HG02870 (cell line): Measurements from ENCODE around the gene RSPH9.
A peak's percentile ranks its signal among the peaks of the same experiment; 100 is the strongest.

ENCODE experiments used
- ATAC-seq: cut with Tn5 transposase; IDR thresholded peaks from one replicate; pipeline ENCODE4 v1.9.1; 2021; ENCODE audit warnings: mild to moderate bottlenecking, moderate library complexity; ENCODE audit not compliant: unreplicated experiment

RSPH9 gene

DNA sequence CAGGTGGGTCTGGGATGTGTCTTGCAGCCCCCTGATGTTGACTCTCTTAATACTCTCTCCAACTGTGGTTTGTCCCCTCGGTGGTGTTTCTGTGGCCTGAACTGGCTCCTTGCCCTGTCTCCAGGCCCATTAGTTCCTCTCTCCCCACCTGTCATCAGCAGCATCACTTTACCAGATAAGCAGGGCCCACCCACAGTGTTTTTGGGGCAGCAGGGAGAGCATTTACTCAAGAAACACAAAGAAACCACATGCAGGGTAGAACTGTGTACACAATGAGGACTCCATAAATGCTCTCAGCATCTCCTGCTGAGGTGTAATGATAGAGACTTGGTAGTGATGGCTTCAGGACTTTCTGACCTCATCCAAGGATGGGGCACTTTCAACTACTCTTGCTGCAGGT, 62.9 kb downstream of the RSPH9 start:
- no peak for ATAC-seq

DNA sequence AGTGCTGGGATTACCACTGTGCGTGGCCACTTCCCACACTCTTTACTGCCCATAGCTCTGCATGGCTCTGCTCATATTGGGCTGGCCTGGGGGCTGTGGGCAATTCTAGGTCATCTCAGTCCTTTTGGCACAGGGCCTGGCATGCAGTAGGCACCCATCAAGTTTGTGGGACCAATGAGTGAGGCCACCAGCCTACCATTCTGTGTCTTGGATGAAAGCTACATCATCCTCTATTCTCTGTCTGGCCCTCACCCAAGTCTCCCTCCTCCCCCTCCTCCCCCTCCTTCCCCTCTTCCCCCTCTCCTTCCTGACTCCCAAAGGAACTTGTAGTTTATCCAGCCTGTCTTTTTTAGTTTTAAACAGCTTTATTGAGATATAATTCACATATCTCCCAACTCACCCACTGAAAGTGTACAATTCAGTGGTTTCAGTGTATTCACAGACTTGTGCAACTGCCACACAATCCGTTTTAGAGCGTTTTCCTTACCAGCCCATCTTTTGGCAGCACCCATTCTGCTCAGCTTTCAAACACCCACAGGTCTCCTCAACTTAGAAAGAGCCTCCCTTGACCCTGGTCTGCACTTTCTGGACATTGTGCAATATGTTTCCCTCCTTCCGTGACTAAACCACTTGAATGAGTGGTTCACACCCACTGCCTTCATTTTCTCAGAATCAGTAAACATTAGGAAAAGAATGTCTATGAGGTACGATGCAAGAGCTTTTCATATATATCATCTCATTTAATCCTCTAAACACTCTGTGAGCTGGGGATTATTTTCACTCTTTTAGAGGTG, 64.2 kb downstream of the RSPH9 start:
- no peak for ATAC-seq

DNA sequence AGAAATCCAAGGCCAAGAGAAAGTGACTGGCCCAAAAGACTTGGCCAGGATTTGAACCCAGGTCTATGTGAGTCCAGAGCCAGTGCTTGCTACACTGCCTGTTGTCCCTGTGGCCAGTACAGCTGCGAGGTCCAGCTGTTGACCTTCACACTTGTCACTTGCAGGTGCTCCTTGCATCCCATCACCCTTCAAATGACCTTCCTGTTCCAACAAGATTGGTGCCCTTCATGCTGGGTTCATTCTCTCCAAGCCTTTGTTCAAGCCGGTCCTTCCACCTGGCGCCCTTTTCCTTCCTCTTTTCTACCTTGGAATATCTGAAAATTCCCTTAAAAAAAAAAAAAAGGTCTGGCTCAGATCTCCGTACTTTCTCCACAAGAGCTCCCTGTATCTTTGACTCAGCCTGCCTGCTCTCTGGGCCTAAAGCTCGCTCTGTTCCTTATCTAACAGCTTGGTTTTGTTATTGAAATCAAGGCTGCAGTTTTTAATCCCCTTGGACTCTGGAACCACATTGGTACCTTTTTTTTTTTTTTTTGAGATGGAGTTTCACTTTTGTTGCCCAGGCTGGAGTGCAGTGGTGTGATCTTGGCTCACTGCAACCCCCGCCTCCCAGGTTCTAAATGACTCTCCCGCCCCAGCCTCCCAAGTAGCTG, 64.9 kb downstream of the RSPH9 start:
- ATAC-seq, result no peak

DNA sequence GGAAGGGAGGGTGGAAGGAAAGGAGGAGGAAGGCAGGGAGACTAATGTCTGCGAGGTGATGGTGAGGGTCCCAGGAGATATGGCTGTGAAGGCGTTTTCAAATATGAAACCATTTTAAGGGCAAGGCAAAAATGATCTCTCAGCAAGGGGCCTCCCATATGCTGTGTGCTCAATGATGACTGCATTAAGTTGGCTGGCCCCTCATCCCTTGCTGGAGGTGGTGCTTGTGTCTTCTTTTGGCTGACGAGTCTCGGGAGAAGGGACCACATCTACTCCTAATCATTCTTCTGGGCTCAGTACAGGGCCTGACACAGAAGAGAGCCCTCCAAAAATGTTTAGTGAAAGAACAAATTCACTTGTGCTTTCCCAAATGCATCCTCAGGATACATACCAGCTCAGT, 65.7 kb downstream of the RSPH9 start:
- ATAC-seq, result no peak

DNA sequence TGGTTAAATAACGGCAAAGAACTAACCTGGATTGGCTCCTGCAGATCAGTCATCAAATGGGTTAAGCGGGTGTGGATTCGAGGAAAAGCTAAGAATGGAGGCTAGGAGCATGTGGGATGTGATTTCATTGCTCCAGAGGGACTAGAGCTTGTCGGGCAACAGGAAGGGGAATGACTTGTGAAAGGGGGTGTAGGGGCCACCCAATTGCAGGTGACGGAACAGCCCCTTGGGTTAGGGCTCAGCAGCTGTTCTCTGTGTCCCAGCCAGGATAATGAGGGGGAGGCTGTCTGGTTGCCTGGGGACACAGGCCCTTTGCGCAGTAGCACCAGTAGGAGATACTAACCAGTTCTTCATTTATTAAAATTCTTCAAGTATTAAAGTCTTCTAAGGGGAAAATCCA, 67.7 kb downstream of the RSPH9 start:
- ATAC-seq, result no peak

DNA sequence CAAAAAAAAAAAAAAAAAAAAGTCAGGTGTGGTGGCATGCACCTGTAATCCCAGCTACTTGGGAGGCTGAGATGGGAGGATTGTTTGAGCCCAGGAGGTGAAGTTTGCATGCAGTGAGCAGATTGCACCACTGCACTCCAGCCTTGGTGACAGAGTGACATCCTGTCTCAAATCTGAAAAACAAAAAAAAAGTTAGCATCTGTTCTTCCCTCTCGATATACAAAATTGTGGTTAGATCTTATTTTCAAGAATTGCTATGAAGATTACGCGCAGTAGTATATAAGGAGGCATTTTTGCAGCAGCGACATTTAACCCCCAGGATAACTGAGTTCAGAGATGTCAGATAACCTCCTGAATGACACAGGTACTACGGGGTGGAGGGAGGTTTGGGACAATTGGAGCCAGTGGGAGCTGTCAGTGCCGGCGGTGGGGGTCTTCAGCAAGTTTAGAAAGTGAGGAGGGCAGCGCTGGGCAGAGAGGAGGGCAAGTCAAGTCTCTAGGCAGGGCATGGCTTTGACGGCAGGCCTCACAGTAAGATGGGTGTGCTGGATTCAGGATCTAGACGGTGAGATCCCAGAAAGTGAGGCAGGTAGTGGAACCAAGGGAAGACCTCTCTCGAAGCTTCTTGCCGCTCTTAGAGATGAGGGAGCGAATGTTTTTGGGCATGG, 68.9 kb downstream of the RSPH9 start:
- ATAC-seq, result no peak

DNA sequence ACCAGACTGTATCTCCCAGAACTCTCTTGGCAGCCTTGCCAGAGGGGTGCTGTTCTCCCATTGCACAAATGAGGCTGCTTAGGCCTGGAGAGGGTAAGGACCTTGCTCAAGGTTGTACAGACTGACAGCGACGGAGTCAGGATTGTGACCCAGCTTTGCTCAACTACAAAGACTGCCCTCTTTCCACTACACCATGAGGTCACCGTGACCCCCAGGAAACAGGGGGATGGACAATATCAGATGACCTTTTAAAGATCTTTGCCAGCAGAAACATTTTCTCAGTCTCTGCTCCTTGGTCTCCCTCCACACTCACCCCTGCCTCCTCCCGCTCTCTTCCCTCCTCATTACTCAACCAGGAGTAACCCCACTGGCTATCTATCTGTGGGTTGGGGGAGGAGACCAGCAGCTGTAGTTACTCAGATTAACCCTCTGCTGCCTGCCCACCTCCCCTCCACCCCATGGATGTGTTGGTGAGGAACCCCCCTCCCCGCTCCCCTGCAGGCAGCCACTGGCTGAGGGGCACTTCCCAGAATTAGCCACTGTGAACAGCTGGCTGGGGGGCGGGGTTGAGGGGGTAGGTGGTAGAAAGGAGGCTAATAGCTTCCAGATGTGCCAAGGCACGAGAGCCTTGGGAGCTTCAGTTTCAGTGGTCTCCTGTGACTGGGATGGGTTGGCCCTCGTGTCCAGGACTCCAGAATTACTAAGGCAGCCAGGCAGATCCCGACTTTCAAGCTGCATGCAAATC, 69.6 kb downstream of the RSPH9 start:
- peak; percentile 13 for ATAC-seq

DNA sequence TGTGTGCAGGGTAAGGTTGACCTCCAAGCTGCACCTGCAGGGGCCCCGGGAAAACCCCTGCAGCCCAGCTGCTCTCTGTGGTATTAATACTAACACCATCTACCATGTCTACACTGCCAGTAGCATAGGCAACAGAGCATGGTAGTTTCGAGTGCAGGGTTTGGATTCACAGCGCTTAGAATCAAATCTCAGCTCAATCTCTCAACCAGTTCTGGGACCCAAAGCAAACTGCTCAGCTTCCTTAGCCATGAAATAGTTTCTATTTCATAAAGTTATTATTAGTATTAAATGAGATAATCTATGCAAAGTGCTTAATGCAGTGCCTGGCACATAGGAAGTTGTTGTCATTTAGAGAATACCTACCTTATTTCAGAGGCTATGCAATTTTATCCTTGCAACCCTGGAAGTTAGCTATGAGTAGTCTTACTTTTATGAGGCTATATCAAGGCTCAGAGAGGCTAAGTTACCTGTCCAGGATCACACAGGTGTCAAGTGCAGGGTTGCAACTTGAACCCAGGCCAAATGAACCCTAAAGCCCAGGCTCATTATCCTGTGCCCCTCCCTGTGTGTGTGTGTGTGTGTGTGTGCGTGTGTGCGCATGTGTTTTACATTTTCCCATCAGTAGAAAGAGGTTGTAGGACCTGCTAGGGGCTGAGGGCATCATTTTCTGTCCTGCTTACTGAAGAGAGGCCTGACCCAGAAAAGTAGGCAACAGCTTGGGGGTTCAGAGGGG, 70.4 kb downstream of the RSPH9 start:
- ATAC-seq, result peak; percentile 85

DNA sequence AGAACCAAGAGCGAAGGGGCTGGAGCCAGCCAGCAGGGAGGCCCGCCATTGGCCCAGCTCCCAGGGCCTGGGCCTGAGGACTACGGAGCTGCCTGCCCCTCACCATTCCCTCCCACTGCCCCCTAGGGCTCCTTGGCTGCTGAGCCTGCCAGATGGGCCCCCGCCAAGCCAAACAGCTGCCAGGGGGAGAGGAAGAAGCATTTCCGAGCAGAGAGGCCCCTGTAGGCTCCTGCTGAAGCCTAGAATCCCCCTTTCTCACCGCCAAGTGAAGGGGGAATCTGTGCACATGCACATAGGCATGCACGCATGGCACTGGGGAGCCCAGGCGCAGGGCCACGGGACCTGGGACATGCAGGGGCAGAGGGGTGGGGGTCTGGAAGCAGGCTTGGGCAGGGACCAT, 71.3 kb downstream of the RSPH9 start:
- ATAC-seq, result no peak

DNA sequence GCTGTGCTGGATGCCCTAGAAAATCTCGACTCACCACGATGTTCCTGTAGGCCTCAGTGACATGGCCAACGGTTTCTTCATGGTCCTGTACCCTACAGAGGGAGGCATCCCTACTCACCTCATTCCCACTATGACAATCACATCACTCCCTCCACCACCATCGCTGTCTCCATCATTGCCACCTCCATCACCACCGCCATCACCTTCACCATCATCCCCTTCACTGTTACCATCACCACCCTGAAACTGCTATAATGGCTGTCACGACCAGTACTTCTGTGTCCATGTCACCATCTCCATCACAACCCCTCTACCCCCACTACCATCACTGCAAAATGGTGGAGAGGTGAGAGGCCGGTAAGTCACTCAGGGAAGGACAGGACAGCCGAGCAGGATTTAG, 72.6 kb downstream of the RSPH9 start:
- no peak for ATAC-seq

DNA sequence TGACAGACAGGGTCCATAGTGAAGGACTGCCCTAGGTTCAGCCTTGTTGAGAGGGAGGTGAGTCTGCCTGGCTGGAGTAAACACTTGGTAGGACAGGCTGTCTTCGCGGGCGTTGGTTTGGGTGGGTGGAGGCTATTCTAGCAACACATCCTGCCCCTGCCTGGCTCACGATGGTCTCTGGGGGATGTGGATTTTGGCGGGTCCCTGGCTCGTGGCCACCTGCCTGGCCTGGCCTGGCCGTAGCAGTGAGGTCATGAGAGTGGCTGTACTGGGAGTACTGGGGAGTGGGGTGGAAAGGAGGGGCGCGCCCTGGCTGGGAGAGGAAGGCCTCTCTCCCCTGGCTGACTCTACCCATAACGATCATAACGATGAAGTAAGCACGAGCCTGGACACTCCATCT, 73.0 kb downstream of the RSPH9 start:
- no peak for ATAC-seq

DNA sequence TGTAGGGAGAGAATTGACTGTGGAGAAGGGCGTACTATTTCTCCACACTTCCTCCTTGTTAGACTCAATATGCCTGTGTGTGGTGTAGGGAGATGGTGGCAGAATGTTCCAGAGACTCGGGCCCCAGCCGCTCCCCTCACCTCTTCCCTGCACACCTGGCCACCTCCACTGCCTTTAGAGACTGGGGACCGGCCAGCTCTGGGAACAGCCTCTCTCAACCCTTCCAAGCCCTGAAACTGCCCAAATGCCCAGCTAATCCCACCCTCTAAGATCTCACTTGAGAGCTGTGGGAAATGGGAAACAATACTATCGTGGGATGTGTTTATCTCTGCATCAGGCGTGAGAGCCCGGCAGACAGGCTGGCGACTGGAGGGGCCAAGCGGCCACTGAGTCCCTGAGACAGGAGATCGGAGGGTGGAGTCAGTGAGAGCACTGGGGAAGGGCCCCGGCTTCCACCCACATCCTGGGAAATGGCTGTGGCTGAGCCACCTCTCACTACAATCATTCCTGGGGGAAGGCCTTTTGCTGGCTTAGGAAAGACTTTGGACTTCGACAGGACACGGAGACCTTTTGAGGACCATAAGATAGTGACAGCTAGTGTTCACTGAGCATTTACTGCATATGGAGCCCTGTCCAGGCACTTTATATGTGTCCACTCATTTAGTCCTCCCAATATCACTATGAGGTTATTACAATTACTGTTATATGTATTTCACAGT, 73.7 kb downstream of the RSPH9 start:
- no peak for ATAC-seq

DNA sequence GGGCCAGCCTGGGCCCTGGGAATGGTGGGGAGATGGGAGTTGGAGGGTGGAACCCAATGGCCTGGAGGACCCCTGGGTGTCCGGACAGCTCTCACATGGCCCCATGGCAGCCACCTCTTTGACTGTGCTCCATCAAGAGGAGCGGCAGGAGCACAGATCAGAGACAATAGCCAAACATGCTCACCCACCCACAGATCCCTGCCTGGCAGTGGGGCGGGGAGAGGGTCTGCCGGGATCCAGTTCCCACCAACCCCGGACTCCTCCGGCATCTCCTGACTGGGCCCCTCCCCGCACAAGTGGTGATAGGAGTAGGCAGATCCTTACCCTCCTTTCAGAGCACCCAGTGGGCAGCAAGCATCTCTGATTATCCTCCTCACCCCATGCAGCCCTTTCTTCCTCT, 74.7 kb downstream of the RSPH9 start:
- ATAC-seq, result no peak

DNA sequence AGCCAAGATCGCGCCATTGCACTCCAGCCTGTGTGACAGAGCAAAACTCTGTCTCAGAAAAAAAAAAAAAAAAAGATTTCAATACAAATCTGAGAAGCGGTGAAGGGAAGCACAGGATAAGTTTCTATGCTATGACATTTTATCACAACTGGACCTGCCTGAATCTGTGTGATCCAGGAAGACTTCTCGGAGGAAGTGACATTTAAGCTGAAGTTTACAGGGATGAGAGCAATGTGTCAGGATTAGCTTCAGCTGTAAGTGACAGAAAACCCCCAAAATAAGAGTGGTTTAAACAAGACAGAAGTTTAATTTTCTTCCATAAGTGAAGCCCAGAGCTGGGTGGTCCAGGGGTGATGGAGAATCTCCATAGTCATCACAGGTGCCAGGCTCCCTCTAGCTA, 76.2 kb downstream of the RSPH9 start:
- ATAC-seq, result no peak
